GF-D8 (cell line): Measurements from ENCODE around the gene PEX11G.
"Not testable (repeated sequence)": the region's sequence is repeated elsewhere in the genome, so short reads cannot be mapped to it uniquely, and the experiment has no call there.

Experiments
- DNase-seq: peaks from one replicate; lab custom pipeline; 2025; lab: John Stamatoyannopoulos, UW

Gene PEX11G

GRCh38 chr19:7433456-7433855 is 55.4 kb downstream of the PEX11G start:
- DNase-seq, result not testable (repeated sequence)

GRCh38 chr19:7429638-7430282 is 59.1 kb downstream of the PEX11G start:
- no peak for DNase-seq

GRCh38 chr19:7428651-7429113 is 60.2 kb downstream of the PEX11G start:
- no peak for DNase-seq

GRCh38 chr19:7427944-7428343 is 60.9 kb downstream of the PEX11G start:
- DNase-seq, result no peak

GRCh38 chr19:7426986-7427385 is 61.8 kb downstream of the PEX11G start:
- no peak for DNase-seq
